Immature natural killer cell (primary cell): ENCODE measurements around the gene CLDN1. TPM values are rescaled to one million over a fixed set of nuclear protein-coding genes. Genes with fewer than 3 reads are reported as not detected.

Experiments used
- DNase-seq, 3 donors: peaks; one replicate each; pipeline ENCODE4 v3.0.0; 2022; ENCODE audit warnings: mixed read lengths in 1 of 3
- H3K27ac Mint-ChIP-seq, 6 donors: one replicate each; pipeline ENCODE4 v1.8.0; 2020; ENCODE audit warnings: mixed read lengths in 6 of 6, mild to moderate bottlenecking in 5 of 6, inconsistent platforms in 4 of 6, moderate library complexity in 3 of 6
- H3K27me3 Mint-ChIP-seq, 3 donors: one replicate each; pipeline ENCODE4 v1.8.0; 2020 to 2021; ENCODE audit warnings: low read depth in 3 of 3, mild to moderate bottlenecking in 3 of 3, mixed read lengths in 3 of 3, moderate library complexity in 3 of 3, inconsistent platforms in 1 of 3
- H3K36me3 Mint-ChIP-seq, 3 donors: one replicate each; pipeline ENCODE4 v1.8.0; 2020; ENCODE audit warnings: mixed read lengths in 3 of 3, inconsistent platforms in 2 of 3, mild to moderate bottlenecking in 2 of 3
- H3K4me1 Mint-ChIP-seq, 2 donors: one replicate each; pipeline ENCODE4 v1.8.0; 2020; ENCODE audit warnings: inconsistent platforms in 2 of 2, mild to moderate bottlenecking in 2 of 2, mixed read lengths in 2 of 2, moderate library complexity in 1 of 2
- H3K4me3 Mint-ChIP-seq, 5 donors: one replicate each; pipeline ENCODE4 v1.8.0; 2020; ENCODE audit warnings: mild to moderate bottlenecking in 5 of 5, mixed read lengths in 5 of 5, inconsistent platforms in 3 of 5, moderate library complexity in 3 of 5
- H3K9me3 Mint-ChIP-seq, 6 donors: one replicate each; pipeline ENCODE4 v1.8.0; 2020; ENCODE audit warnings: mild to moderate bottlenecking in 6 of 6, mixed read lengths in 6 of 6, inconsistent platforms in 4 of 6, moderate library complexity in 3 of 6
- polyA plus RNA-seq, 3 donors: library from polyadenylated mRNA; unstranded; fragments of 300-500 nt; fragmentation: Illumina TruSeq; gene quantifications; one replicate each; pipeline ENCODE4 v1.2.3, GENCODE V29; 2021

CLDN1 gene
- polyA plus RNA-seq, 3 donors from 2014 or later = not detected

GRCh38 chr3:190323246-190323626, 990 bp upstream of the CLDN1 start:
- no peaks in the 10 kb centered on the region for H3K36me3 Mint-ChIP-seq
- H3K27me3 Mint-ChIP-seq = peaks cover 5 to 13% (median 7%) of the 10 kb centered on the region in 3 donors
- peaks cover 0 to 10% (median 2%) of the 10 kb centered on the region in 6 donors for H3K9me3 Mint-ChIP-seq
- H3K4me3 Mint-ChIP-seq = peak overlapping the region in 2 of 5 donors; percentile 42 to 75
- H3K27ac Mint-ChIP-seq = no peak overlapping the region
- H3K4me1 Mint-ChIP-seq = peaks cover 6 to 10% of the 10 kb centered on the region in 2 donors
- no peak for DNase-seq

- Mint-ChIP-seq H3K4me1 (peaks cover 6 to 10% of the 10 kb centered on the region in 2 donors), H3K4me3 (peak overlapping the region in 4 of 5 donors; percentile 9 to 75 (median 44)), H3K27me3 (peaks cover 5 to 13% (median 7%) of the 10 kb centered on the region in 3 donors), H3K27ac (no peak overlapping the region), H3K9me3 (peaks cover 0 to 10% (median 2%) of the 10 kb centered on the region in 6 donors), H3K36me3 (no peaks in the 10 kb centered on the region)
- DNase-seq = no peak
These were observed 479 bp upstream of the CLDN1 start for GRCh38 chr3:190322604-190323245.

GRCh38 chr3:190320594-190321362, 1.5 kb downstream of the CLDN1 start:
- H3K4me1 Mint-ChIP-seq = peaks cover 6 to 10% of the 10 kb centered on the region in 2 donors
- no peak for DNase-seq
- H3K27me3 Mint-ChIP-seq = peaks cover 5 to 11% (median 7%) of the 10 kb centered on the region in 3 donors
- no peak overlapping the region for H3K27ac Mint-ChIP-seq
- H3K4me3 Mint-ChIP-seq = no peak overlapping the region
- H3K9me3 Mint-ChIP-seq = peaks cover 0 to 9% (median 1%) of the 10 kb centered on the region in 6 donors
- no peaks in the 10 kb centered on the region for H3K36me3 Mint-ChIP-seq

- H3K9me3 Mint-ChIP-seq = peaks cover 0 to 11% (median 1%) of the 10 kb centered on the region in 6 donors
- peaks cover 9 to 11% (median 10%) of the 10 kb centered on the region in 3 donors for H3K27me3 Mint-ChIP-seq
- no peak overlapping the region for H3K27ac Mint-ChIP-seq
- H3K36me3 Mint-ChIP-seq = no peaks in the 10 kb centered on the region
- peaks cover 6 to 10% of the 10 kb centered on the region in 2 donors for H3K4me1 Mint-ChIP-seq
- no peak for DNase-seq
- H3K4me3 Mint-ChIP-seq = no peak overlapping the region
These were observed 2.6 kb downstream of the CLDN1 start for GRCh38 chr3:190319660-190320059.

GRCh38 chr3:190318666-190319065, 3.6 kb downstream of the CLDN1 start:
- H3K27me3 Mint-ChIP-seq = peaks cover 8 to 11% (median 9%) of the 10 kb centered on the region in 3 donors
- DNase-seq = no peak
- H3K4me3 Mint-ChIP-seq = no peak overlapping the region
- peaks cover 6 to 10% of the 10 kb centered on the region in 2 donors for H3K4me1 Mint-ChIP-seq
- H3K9me3 Mint-ChIP-seq = peaks cover 0 to 11% (median 1%) of the 10 kb centered on the region in 6 donors
- no peaks in the 10 kb centered on the region for H3K36me3 Mint-ChIP-seq
- no peak overlapping the region for H3K27ac Mint-ChIP-seq

DNA sequence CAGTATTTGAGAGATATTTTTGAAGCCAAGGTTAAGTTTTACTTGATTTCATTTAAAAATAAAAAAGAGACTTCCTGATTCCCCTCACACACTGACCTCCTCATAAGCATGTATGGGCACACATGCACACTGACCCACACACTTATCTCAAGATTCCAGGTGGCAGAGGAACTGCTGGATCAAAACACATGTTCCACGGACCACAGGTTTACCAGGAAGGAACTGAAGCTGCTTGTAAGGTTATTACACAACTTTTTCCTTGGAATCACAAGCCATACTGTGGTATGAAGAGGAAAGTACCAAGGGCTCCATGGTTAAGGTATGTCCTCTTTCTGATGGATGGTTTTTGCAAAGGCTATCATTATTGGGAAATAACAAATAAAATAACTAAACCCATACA, 7.5 kb downstream of the CLDN1 start:
- Mint-ChIP-seq H3K4me1 (no peaks in the 10 kb centered on the region), H3K27ac (no peak overlapping the region), H3K27me3 (peaks cover 0 to 4% (median 3%) of the 10 kb centered on the region in 3 donors), H3K36me3 (no peaks in the 10 kb centered on the region), H3K4me3 (no peak overlapping the region), H3K9me3 (peaks cover 0 to 5% (median 0%) of the 10 kb centered on the region in 6 donors)
- DNase-seq = no peak

DNA sequence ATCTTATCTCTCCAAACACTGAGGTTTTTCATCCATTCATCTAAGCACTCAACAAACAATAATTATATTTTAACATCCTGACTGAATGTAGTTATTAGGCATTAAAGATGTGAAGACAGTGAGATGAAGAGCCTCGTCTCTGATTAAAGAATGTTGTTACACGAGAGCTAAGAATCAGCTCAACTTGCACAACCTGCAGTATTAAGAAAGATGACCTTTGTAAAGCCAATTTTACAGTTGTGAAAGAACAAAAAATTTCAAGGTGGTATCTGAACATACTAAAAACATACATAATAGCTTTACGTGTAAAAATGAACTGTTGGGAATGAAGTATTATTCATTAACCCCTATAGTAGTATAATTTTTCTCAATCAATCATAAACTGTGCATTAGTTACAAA, 12.8 kb downstream of the CLDN1 start:
- no peaks in the 10 kb centered on the region for H3K36me3 Mint-ChIP-seq

DNA sequence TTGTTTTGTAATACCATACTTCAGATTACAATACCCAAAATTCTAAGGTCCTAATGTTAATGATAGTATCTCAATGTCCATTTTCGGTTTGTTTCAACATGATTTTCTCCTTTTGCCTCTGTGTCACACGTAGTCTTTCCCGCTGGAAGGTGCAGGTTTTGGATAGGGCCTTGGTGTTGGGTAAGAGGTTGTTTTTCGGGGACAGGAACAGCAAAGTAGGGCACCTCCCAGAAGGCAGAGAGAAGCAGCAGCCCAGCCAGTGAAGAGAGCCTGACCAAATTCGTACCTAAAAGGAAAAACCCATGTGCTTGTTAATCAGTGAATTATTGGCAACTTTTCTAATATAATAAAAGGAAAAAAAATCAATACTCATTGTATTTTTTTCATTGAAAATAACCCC, 14.1 kb downstream of the CLDN1 start:
- Mint-ChIP-seq H3K4me3 (no peak overlapping the region), H3K9me3 (peaks cover 0 to 2% (median 0%) of the 10 kb centered on the region in 6 donors), H3K4me1 (no peaks in the 10 kb centered on the region), H3K27me3 (peaks cover 0 to 2% (median 1%) of the 10 kb centered on the region in 3 donors), H3K27ac (peak overlapping the region in 1 of 6 donors; percentile 49), H3K36me3 (no peaks in the 10 kb centered on the region)
- DNase-seq = no peak

More for the DNA sequence above, 12.8 kb downstream of the CLDN1 start:
- H3K4me1 Mint-ChIP-seq = no peaks in the 10 kb centered on the region
- no peak for DNase-seq
- H3K27ac Mint-ChIP-seq = no peak overlapping the region
- H3K27me3 Mint-ChIP-seq = peaks cover 0 to 2% (median 1%) of the 10 kb centered on the region in 3 donors
- no peak overlapping the region for H3K4me3 Mint-ChIP-seq
- peaks cover 0 to 2% (median 0%) of the 10 kb centered on the region in 6 donors for H3K9me3 Mint-ChIP-seq

DNA sequence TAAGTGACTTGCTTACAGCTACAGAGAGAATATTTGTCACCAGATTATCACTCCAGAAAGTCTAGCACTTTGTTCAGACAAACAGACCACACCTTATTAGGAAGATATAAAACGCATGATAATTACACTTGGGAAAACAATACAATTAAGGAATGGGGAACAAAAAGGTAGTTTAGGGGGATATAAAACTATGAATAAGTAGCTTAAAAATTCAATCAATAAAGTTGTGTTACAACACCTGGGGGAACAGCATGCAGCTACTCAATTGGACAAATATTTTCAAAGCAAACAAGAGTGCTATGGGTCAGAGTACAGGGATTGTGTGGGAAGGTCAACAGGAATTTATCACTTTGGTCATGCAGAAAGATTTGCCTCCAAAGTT, 15.1 kb downstream of the CLDN1 start:
- peaks cover 0 to 2% (median 0%) of the 10 kb centered on the region in 6 donors for H3K9me3 Mint-ChIP-seq
- no peaks in the 10 kb centered on the region for H3K36me3 Mint-ChIP-seq
- no peaks in the 10 kb centered on the region for H3K4me1 Mint-ChIP-seq
- peaks cover 0 to 2% (median 1%) of the 10 kb centered on the region in 3 donors for H3K27me3 Mint-ChIP-seq
- no peak overlapping the region for H3K27ac Mint-ChIP-seq
- H3K4me3 Mint-ChIP-seq = no peak overlapping the region
- no peak for DNase-seq

DNA sequence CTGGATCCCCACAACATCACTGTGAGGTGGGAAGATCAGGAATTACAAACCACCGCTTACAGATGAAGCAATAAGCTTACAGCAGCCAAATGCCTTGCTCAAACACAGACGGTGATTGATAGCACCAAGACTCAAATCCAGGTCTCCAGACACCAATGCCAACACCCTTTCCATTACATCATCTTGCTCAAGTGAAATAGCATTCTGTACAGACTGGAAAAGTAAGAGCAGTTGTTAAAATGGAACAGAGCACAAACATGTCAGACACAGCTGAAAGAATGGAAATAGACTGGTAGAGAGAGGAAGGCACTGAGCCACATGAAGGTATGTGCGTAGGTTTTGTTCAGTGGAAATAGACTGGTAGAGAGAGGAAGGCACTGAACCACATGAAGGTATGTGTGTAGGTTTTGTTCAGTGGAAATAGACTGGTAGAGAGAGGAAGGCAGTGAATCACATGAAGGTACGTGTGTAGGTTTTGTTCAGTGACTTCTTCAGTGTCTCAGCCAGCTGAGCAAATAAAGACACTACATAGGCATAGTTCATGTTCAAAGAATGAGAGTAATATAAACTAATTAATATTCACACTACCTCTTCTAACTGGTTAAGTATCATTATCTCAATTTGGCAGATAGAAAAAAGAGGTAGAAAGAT, 15.6 kb downstream of the CLDN1 start:
- H3K9me3 Mint-ChIP-seq = peaks cover 0 to 2% (median 0%) of the 10 kb centered on the region in 6 donors
- H3K27ac Mint-ChIP-seq = no peak overlapping the region
- no peaks in the 10 kb centered on the region for H3K4me1 Mint-ChIP-seq
- no peak overlapping the region for H3K4me3 Mint-ChIP-seq
- no peak for DNase-seq
- H3K36me3 Mint-ChIP-seq = no peaks in the 10 kb centered on the region
- peaks cover 0 to 2% (median 1%) of the 10 kb centered on the region in 3 donors for H3K27me3 Mint-ChIP-seq

DNA sequence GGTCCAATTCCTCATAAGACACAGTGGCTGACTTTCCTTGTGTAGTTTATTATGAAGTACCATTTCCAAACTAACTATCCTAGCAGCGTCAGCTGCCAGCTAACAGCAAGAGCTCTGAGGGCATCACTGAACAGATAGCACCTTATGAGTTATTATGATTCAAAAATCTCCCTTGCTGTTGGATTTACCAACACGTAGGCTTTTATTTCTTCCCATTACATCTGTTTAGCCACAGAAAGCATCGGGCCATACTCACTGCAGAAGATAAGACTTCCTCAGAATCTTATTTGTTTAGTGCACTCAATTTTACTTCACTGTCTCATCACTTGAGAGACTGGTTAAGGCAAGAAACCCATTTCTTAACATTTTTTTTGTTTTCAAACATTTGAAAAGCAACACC, 16.2 kb downstream of the CLDN1 start:
- H3K36me3 Mint-ChIP-seq = no peaks in the 10 kb centered on the region
- H3K27me3 Mint-ChIP-seq = peaks cover 0 to 2% (median 1%) of the 10 kb centered on the region in 3 donors
- H3K4me3 Mint-ChIP-seq = no peak overlapping the region
- H3K27ac Mint-ChIP-seq = no peak overlapping the region
- no peak for DNase-seq
- H3K9me3 Mint-ChIP-seq = peaks cover 0 to 2% (median 0%) of the 10 kb centered on the region in 6 donors
- H3K4me1 Mint-ChIP-seq = no peaks in the 10 kb centered on the region

GRCh38 chr3:190305406-190305805, 16.8 kb downstream of the CLDN1 start:
- peaks cover 0 to 2% (median 1%) of the 10 kb centered on the region in 3 donors for H3K27me3 Mint-ChIP-seq
- no peaks in the 10 kb centered on the region for H3K4me1 Mint-ChIP-seq
- peaks cover 0 to 2% (median 0%) of the 10 kb centered on the region in 6 donors for H3K9me3 Mint-ChIP-seq
- H3K4me3 Mint-ChIP-seq = no peak overlapping the region
- DNase-seq = no peak
- no peaks in the 10 kb centered on the region for H3K36me3 Mint-ChIP-seq
- no peak overlapping the region for H3K27ac Mint-ChIP-seq

DNA sequence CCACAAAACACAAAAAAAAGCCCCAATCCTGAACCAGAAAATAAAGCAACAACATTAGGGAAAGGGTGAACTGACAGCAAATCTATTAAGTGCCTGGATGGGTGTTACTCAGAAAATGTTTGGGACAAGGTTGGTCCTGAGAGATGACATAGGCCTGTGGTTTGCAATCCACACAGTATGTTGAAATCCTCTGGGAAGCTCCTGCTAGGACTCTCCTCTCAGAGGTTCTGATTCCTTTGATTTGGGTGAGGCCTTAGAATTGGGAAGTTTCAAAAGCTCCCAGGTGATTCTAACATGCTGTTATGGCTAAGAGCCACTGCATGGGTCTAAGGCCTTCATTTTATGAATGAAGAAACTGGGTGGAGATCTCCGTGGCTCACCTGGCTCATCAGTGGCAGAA, 18.4 kb downstream of the CLDN1 start:
- DNase-seq = no peak

More for the DNA sequence above, 18.4 kb downstream of the CLDN1 start:
- Mint-ChIP-seq H3K9me3 (peaks cover 0 to 6% (median 2%) of the 10 kb centered on the region in 6 donors), H3K4me3 (no peak overlapping the region), H3K4me1 (no peaks in the 10 kb centered on the region), H3K36me3 (no peaks in the 10 kb centered on the region), H3K27me3 (peaks cover 1 to 3% (median 2%) of the 10 kb centered on the region in 3 donors), H3K27ac (no peak overlapping the region)
